NCI-H524 (cell line): ENCODE data around the gene SLC8B1.
A peak's percentile ranks its signal among the peaks of the same experiment; 100 is the strongest.

ENCODE experiments used
- DNase-seq, 2 experiments: peaks; one replicate each; lab custom pipeline; 2025; lab: John Stamatoyannopoulos, UW

The SLC8B1 gene

DNA sequence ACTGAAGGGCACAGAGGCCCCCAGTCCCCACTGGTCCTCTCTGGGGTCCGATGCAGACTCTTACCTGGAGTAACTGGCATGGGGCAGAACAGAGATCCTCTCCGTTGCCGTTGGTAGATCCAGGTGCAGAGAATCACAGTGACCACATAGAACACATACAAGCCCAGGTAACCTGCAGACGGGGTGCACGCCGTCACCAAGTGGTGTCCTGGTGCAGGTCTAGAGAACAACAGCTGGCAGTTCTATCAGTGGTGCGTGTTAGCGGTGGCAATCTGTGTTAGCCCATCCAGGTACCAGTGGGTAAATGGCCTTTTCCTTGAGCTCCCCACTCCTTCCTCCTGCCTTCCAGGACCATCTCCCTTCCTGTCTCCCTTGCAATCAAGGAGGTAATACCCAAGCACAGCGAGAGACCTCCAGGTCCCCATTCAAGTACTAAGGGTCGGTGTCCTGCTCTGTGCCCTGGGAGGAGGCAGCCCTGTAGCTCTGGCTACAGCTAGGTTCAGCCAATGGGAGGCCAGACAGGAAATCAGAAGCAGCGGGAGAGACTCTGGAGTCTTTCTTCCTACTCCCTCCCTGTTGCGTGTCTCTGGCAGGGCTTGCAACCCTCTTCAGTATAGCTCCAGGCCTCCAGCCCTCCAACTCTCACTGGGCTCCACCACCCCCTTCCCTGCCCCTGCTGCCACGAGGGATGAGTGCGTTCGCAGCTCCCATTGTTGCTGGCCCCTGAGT lies 15.8 kb downstream of the SLC8B1 start:
- DNase-seq: no peak

DNA sequence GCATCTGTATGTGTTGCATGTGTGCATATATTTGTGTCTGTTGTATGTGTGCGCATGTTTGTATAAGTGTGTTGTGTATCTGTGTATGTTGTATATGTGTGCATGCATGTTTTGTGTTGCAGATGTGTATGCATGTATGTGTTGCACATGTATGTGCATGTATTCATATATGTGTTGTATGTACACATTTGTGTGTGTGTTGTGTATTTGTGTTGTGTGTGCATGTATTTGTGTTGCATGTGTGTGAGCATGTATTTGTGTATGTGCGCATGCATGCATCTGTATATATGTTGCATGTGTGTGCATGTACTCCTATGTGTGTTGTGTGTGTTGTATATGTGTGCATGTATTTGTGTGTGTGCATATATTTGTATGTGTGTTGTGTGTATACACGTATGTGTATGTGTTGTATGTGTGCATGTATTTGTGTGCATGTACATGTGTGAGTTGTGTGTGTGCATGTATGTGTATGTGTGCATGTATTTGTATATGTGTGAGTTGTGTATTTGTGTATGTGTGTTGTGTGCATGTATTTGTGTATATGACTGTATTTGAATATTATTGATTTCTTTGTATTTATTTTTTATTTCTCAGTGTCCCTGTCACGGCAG lies 16.8 kb downstream of the SLC8B1 start:
- DNase-seq: no peak

DNA sequence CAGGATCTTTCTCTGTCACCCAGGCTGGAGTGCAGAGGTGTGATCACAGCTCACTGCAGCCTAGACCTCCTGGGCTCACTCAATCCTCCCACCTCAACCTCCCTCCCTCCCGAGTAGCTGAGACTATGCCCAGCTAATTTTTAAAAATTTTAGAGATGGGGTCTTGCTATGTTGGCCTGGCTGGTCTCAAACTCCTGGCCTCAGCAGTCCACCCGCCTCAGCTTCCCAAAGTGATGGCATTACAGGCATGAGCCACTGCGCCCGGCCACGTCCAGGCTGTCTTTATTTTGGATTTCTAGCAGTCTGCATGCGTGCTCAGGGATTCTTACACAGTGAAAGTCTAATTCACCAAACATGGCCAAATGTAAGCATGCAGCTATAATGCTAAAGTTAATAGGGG lies 17.8 kb downstream of the SLC8B1 start:
- no peak for DNase-seq

DNA sequence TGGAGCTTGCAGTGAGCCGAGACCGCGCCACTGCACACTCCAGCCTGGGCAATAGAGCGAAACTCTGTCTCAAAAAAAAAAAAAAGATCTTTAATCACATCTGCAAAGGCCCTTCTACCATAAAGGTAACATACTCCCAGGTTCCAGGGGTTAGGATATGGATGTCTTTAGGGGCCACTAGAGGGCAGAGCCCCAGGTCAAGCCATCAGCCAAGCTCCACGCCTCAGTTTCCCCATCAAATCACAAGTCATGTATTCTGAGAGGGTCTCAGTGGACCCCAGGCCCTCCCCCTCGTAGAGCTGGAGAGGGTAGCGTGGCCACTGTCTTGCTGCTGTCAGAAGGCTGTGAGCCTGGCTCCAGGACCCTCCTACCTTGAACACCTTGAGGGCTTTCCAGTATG lies 18.8 kb downstream of the SLC8B1 start:
- no peak for DNase-seq

DNA sequence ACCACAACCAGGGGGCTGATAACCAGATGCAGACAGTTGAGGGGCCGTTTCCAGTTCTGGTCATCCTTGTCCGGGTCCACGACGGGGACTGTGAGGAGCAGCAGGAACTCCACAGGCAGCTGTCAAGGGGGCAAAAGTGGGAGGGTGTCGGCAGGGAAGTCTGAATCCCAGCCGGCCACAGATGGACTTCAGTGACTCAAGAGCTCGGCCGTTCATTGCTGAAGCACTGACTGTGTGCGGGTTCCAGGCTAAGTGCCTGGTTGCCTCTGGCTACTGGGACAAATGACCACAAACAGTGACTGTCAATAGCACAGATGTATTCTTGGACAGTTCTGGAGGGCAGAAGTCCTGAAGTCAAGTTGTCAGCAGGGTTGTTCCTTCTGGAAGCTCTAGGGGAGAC lies 19.6 kb downstream of the SLC8B1 start:
- no peak for DNase-seq

DNA sequence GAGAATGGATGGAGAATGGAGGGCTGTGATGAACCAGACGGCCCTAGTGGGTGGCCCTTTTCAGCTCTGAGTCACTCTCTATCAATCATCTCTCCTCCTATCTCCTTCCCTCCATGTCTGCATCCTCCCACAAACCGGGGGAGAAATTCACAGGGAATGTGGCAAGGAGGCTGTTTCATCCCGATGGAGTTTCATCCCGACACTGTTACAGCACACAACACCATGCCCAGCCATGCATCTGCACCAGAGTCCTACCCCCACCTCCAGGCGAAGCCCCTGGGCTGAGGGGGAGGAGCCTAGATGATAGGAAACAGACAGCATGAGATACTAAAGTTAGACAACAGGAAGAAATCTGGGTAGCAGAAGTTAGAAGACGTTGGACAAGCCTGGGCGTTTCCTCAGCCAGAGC lies 20.8 kb downstream of the SLC8B1 start:
- DNase-seq: no peak

DNA sequence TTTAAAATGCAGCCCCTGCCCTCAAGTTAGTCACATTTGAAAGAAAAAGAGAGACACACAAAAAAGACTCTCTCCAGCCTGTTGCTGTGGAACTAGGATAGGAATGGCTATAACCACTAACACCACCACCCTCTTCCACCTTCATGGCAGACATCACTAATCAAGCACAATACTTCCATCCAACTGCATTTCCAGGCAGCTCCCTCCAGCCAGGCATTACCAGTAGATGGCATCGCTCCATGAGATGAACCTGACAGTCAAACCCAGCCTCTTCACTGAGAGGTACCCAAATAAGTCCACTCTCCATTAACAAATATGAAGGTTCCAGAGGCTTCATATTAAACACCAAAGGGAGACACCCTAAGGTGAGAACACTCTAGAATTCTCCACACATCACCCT lies 24.4 kb downstream of the SLC8B1 start:
- DNase-seq: peak in 1 of 2 experiments; percentile 19

DNA sequence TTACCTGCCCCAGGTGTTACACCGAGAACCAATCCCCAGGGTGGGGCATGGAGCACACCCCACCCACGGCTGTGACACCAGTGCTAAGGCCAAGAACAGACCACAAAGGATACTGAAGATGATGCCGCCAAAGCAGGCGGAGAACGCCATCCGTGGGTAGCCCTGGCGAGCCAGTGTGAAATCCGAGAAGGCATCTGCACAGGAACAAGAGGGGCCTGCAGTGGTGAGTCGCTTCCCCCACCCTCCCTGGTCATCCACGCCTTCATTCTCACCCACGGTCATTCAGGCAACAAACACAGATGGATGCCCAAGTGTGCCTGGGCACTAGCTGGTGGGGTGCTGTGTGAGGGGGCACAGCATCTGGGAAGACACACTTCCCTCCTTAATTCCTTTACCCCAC lies 28.5 kb downstream of the SLC8B1 start:
- DNase-seq: peak in 1 of 2 experiments; percentile 7

DNA sequence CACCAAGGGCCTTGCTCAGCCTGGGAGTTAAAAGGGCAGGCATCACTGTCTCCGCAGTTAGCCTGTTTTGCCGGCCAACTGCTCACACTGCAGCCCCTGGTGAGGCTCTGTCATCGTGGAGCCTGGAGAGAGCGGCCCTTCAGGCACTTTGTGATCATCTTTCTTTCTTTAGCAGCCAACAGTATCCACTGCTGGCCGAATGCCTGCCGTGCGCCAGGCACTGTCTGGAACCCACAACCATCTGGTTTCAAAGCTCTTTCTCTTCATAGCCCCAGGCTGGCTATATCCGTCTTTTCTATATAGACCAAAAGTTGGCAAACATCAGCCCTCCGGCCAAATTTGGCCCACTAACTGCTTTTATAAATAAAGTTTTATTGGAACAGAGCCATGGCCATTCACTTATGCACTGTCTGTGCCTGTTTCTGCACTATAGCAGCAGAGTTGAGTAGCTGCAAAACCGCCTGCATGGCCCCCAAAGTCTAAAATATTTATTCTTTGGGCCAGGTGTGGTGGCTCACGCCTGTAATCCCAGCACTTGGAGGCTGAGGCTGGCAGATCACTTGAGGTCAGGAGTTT lies 29.5 kb downstream of the SLC8B1 start:
- no peak for DNase-seq

DNA sequence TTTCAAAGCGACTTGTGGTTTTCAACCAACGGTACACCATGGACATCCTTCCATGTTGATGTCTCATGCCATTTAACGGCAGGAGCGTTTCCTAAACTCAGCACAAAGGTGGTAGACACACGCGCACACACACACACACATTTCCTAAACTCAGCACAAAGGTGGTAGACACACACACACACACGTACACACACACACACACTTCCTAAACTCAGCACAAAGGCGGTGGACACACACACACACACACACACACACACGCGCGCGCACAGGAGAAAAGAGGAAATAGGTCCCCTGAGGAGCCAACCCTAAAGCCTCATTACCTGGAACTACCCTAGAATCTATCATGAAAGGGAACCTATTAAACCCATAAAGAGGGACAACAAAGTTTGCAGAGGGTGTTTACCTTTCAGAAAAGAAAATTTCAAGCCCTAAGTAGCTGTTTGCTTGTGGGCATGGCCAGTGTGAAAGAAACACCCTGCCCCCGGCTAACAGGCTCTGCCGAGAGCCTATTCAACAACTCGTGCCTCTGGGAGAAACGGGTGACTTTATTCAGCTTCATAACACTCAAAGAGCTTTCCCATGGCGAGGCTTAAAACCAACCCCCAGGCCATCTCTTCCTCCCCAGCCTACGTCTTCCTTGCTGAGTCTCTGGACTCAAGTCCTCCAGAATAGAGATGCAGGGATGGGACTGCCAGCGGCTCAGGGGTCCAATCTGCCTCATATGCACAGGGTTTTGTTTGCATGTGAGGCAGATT lies 31.8 kb downstream of the SLC8B1 start:
- no peak for DNase-seq

DNA sequence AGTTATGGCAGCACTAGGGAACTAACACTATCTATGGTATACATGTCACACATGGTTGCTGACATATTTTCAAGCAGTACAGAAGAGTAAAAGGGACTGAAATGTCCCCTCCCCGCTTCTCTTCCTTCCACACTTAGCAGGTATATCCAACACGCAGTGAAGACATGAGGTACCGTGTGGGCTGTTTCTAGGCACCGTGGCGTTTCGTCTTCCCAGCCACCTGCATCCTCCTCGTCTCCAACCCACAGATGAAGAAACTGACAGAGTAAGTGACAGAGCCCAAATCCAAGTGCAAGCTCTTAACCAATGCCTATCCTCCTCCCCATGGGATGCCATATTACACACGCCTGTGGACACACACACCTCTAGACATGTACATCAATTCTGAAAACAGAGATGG lies 32.4 kb downstream of the SLC8B1 start:
- DNase-seq: no peak

DNA sequence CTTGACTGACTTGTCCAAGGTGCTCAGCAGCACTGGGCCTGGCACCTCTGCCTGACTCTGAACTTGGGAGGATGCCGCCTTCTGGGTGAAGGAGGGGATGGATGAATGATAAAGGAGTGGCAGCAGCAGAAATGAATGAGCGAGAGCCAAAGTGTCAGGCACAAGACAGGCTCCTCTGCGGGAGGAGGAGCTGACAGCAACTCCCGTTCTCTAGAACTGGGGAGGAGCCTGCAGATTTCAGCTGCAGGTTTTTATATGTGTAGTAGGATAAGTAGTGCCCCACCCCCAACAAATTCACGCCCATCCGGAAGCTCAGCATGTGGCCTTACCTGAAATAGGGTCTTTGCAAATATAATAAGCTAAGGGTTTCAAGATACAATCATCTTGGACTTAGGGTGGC lies 33.1 kb downstream of the SLC8B1 start:
- no peak for DNase-seq

DNA sequence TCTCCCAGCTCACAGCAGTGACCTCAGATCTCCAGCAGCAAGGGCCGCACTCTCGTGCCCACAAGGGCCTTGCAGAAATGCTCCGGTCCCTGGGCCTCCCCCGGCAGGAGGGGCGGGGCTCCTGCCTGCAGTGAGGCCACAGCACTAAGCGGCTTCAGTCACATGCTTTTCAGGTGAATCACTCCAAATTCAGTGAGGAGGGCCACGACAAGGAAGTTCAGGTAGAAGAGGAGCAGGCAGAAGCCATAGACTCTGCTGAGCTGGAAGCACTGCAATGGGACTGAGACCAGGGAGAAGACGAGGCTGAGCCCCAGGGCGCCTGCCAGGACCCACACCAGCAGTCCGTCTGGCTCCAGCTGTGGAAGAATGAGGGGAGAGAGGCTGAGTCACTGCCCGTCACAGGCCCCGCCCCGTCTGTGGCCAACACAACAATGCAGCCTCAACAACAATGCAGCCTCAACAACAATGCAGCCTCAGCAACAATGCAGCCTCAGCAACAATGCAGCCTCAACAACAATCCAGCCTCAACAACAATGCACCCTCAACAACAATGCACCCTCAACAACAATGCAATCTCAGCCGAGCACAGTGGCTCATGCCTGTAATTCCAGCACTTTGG lies 35.2 kb downstream of the SLC8B1 start:
- DNase-seq: no peak

DNA sequence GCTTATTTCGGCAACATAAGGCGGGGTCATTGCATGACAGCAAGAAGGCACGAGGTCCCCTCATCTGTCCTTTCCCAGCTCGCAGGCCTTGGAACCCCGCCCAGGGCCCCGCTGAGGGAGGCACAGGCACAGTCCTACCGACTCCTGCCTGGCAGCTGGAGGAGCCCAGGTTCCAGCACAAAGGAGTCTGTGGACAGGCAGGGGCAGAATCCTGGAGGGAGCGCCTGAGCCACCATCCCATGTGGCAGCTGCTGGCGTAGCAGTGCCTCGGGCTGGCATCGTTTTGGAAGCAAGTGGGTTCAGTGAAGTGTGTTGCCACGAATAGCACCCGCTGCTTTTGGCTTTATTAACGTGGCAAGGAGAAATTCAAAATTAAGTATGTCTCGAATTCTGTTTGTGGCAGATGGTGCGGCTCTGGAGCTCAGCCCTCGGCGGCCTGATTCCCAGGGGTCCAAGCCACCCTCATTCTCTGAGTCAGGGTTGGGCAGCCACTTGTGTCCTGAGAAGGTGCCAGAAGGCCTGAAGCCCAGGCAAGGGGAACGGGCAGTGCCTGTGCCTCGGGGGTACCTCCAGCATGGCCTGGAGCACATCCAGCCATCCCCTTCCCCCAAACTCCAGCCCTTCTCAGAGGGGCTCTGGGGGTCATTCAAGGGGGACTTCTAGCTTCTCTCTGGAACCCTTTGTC lies 35.9 kb downstream of the SLC8B1 start:
- DNase-seq: peak; percentile 70 to 79

DNA sequence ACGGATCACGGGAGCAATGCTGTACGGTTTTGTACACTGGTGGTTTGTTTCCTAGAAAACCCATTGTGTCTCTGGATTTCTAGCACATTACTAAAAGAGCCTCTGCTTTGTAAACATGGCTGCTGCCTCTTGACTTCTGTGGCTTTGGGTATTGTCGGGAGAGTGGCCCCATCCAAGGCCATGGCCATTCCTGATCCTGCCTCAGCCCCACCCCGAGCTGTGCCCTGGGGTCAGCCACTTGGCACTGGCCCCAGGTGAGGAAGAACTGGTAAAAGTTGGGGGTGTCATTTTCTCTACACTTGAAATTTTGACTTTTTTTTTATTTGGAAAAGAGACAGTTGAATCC lies 36.5 kb downstream of the SLC8B1 start:
- no peak for DNase-seq

DNA sequence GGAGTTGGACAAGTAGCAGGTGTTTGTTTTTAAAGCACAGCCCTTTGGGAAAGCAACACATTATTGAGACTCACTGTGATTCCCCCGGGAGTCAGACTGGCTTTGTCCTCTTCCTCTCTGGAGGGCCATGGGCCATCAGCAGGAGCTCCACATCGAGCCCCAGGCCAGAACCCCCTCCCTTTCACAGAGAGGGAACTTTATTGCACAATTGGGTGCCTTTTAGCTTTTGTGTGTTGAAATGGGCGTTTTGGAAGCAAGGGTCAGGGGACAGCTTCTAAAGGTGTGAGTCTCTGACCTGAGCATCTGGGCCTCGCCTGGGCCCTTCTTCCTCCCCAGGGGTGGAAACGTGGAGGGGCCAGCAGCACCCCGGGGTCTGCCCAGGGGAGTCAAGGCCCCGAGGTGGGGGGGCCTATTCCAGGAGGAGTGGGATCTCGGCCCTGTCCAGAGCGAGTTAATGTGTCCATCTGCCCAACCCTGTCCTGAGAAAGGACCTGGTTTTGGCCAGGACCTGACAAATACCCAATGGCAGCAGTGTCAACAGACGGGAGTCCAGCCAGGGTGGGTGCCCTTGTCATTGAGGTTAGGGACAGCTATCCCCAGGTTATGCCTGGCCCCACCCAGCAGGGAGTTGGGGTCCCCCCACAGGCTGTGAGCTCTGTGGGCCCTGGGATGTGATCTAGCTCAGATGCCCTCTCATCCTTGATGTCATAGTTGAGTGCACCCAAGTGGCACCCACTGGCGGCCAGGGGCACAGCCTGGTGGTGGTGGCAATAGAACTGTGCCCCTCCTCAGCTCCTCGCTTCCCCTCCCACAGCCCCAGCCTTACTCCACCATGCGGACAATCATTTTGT lies 37.1 kb downstream of the SLC8B1 start:
- DNase-seq: no peak

DNA sequence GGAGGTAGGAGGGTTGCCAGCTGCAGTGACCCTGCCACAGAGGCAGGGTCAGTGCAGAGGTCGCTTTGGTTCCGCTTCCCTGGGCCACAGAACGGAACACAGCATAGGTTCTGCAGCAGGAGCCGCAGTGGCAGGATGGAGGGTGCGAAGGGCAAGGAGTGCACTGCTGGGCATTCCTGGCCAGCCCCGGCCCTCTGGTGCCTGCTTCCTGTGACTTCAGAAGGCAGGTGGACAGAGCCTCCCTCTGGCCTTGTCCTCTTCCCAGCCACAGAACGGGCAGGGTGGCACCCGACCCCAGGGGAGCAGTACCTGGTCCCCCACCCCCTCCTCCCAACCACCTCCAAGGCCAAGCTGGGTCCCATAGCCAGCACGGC lies 37.7 kb downstream of the SLC8B1 start:
- no peak for DNase-seq

DNA sequence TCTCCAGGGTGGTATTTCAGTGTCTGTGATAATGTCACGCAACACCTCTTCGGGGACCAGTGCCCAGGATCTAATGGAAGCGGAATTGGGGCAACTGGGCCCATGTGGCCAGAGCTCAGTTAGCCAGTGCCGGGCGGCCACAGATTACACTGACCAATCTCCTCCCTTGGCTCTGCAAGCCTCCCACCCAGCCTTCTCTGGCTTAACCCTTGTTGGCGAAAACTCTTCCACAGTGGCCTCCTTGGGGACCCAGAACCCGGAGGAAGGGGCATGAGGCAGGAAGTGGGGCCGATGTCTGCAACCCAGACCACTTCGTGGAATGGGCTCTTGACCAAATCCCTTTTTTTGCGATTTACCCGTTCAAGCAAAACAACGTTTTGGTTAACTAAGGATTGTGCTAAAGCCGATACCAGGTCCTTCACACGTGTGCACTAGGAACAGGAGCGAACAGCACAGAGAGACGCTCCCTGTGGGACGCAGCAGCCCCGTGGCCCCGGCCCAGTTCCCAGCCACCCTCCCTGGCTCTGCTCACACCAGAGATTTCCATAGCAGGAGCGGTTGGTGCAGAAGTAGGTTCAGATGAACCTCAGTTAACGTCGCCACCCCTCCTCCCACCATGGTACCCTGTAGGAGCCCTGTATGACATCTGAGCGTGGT lies 38.2 kb downstream of the SLC8B1 start:
- no peak for DNase-seq

DNA sequence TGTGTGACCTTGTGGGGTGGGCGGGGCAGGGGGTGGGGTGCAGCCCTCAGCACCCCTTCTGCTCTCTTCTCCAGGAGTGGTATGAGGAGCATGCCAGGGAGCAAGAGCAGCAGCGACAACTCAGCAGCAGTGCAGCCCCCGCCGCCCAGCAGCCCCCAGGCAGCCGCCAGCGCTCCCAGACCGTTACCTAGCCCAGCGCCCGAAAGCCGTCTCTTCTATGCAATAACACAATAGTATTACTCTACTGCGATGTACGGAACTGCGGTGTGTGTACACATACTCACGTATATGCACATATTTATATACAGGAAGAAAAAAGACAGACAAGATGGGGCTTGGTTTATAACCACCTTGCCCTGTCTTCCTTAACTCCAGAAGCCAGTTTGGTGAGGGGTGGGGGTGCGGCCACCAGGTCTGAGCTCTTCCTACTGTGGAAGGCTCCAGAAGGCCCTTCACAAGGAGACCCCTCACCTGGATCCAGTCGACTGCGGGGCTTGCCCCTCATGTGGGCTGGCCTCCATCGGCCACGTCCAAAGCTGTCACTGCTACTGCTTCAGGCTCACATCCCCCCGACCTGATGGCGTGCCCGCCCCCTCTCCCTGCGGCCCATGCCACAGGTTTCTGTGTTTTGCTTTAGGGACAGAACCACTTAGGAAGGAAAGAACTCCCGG lies 38.9 kb downstream of the SLC8B1 start:
- no peak for DNase-seq

DNA sequence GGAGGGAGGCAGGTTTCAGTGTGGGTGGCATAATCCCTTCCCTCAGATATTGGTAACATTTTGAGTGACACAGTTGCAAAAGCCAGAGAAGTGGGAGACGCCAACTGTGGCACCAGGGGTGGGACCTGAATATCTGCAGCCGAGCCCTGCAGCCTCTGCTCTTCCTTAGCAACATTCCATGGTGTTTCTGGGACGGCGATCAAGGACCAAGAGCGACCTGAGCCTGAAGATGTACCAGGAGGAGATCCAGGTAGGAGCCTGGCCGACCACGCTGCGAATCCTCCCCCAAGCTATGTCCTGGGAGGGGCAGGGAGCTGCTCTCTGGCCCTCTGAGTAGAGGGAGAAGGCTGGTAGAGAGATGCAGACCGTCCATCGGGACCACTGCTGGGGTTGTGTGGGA lies 41.8 kb downstream of the SLC8B1 start:
- no peak for DNase-seq
